ENCODE data around the gene ATP6V1E1. TPM values are rescaled to one million over a fixed set of nuclear protein-coding genes. Genes with fewer than 3 reads are reported as not detected.
"Not testable (repeated sequence)": the region's sequence is repeated elsewhere in the genome, so short reads cannot be mapped to it uniquely, and the experiment has no call there.

Gene ATP6V1E1
- total and polyA plus RNA-seq, 8 donors: 19.2 to 78.9 (median 31.5) TPM

DNA sequence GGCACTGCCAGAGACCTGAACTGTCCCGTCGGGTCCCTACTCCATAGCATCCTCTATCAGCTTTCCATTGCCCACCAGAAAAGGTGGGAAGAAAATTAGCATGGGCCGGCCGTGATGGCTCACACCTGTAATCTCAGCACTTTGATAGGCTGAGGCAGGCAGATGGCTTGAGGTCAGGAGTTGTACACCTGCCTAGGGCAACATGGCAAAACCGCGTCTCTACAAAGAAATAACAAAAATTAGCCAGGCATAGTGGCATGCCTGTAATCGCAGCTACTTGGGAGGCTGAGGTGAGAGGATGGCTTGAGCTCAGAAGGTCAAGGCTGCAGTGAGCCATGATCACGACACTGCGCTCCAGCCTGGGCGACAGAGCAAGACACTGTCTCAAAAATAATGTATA, 61.8 kb downstream of the ATP6V1E1 start:
- Histone ChIP-seq H3K36me3 (no peaks in the 10 kb centered on the region), H3K9me3 (no peaks in the 10 kb centered on the region), H3K4me3 (no peak overlapping the region), H3K4me1 (no peaks in the 10 kb centered on the region), H3K27ac (no peak overlapping the region), H3K27me3 (no peaks in the 10 kb centered on the region)
- ATAC-seq (no peak), FAIRE-seq (no peak), DNase-seq (no peak)
- TF ChIP-seq CTCF (IDR thresholded peaks at IDR 0.05): no peak
- 64 to 78% methylated on average over 10 of the region's 10 CpGs for WGBS, 2 donors
- intact Hi-C loops (cut with DNase I): no loop called here

GRCh38 chr22:17566016-17566687, 62.4 kb downstream of the ATP6V1E1 start:
- H3K27me3 ChIP-seq; FAIRE-seq; H3K9me3 ChIP-seq; H3K4me1 ChIP-seq; H3K27ac ChIP-seq; H3K4me3 ChIP-seq; H3K36me3 ChIP-seq; DNase-seq; intact Hi-C loops (cut with DNase I); ATAC-seq: not testable (repeated sequence)
- WGBS, 2 donors: 81 to 89% methylated on average over 19 of the region's 19 CpGs

DNA sequence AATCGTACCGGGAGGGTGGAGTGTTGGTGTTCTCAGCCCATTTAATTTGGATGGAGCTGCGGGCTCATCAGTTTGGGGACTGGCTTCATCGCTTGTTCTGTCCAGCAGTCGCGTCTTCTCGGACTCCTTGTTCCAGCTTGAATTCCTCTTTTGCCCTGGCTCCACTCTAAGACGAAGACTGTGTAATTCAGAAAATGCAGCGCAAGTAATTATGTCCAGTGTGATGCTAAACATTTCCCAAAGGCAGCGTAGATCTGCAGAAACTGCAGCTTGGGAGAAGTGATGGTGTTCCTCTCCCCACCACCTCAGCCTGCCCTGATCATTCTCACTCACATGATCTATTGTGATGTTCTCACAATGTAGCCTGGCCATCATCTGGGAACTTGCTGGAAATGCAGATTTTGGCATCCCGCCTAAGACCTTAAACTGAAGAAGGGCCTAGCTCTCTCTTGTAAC, 64.6 kb downstream of the ATP6V1E1 start:
- H3K27me3 ChIP-seq: no peaks in the 10 kb centered on the region
- DNase-seq (no peak), ATAC-seq (peak in 2 of 4 donors; percentile 26 to 35), FAIRE-seq (no peak)
- WGBS, 2 donors: 81% methylated on average over 11 of the region's 11 CpGs
- H3K4me1 ChIP-seq: no peaks in the 10 kb centered on the region
- H3K36me3 ChIP-seq: no peaks in the 10 kb centered on the region
- H3K4me3 ChIP-seq: no peak overlapping the region
- no peaks in the 10 kb centered on the region for H3K9me3 ChIP-seq
- intact Hi-C loops (cut with DNase I): no loop called here
- TF ChIP-seq CTCF (IDR thresholded peaks at IDR 0.05): no peak
- no peak overlapping the region for H3K27ac ChIP-seq

DNA sequence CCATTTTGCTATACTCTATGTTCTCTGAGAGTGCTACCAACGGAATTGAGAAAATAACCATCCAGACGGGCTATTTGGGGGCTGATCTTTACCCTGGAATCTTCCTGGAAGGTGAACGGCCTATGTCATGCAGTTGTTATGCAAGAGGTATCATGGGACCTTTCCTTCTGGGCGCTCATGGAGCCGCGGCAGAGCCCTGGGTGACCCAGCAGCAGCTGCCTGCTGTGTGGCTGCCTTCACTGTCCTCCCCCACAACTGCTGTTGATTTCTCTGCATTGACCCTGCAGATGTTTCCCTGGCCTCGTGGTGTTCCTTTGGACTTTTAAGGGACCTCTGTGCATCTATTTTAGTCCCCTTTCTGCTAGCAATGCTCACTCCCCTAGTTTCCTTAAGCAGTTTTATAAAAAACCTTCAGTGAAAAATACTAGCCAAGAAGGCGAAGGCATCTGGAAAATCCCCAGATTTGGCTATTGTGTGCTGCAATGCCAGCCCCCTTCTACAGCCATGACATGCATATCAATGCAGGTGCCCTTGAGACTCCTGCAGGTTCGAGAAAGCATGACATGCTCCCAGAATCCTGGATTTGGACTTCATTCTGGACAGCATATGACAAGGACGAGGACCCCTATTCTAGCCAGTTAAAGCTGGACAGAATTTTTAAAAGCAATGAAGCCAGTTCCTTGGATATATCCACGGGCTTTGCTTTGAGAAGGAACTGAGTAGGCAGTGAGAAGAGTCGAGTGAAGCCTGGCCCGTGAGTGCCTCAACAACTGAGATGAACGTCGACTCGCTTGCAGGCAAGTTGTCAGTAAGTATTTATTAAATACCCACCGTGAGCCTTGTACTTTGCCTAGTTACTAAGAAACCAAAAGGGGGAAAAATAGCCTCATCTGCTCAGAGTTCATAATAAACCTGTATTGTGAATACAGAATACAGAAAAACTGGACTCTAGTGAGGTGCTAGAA, 65.4 kb downstream of the ATP6V1E1 start, which contains the start of gene SLC25A18:
SLC25A18 (plus strand) TSS at position 593 of the 965 bp plus-strand sequence. CDS start 16,447 bp downstream, outside the sequence.
- Histone ChIP-seq H3K27ac (peak within 1 kb of the TSS in 1 of 4 donors; percentile 9), H3K27me3 (no peaks in the 10 kb centered on the region), H3K4me1 (no peaks in the 10 kb centered on the region), H3K4me3 (no peak within 1 kb of the TSS), H3K36me3 (no peaks in the 10 kb centered on the region), H3K9me3 (no peaks in the 10 kb centered on the region)
- FAIRE-seq (no peak), DNase-seq (no peak), ATAC-seq (peak; percentile 34 to 78 (median 76))
- intact Hi-C loops (cut with DNase I): no loop called here
- whole genome bisulfite sequencing, 2 donors: 38 to 44% methylated on average over 17 of the region's 17 CpGs
- TF ChIP-seq CTCF (IDR thresholded peaks at IDR 0.05): no peak

DNA sequence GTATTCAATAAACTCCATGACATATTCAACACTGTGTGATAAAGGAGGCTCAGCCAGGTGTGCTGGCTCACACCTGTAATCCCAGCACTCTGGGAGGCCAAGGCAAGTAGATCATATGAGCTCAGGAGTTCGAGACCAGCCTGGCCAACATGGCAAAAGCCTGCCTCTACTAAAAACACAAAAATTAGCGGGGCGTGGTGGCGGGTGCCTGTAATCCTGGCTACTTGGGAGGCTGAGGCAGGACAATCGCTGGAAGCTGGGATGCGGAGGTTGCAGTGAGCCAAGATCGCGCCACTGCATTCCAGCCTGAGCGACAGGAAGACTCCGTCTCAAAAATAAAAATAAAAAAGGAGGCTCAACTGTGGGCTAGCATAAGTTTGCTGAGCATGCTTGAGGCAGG, 69.4 kb downstream of the ATP6V1E1 start:
- intact Hi-C loops (cut with DNase I): no loop called here
- H3K27ac ChIP-seq: no peak overlapping the region

More for the DNA sequence above, 69.4 kb downstream of the ATP6V1E1 start:
- TF ChIP-seq CTCF (IDR thresholded peaks at IDR 0.05): no peak
- WGBS, 2 donors: 89 to 94% methylated on average over 10 of the region's 10 CpGs
- no peaks in the 10 kb centered on the region for H3K36me3 ChIP-seq
- no peaks in the 10 kb centered on the region for H3K9me3 ChIP-seq
- FAIRE-seq (no peak), DNase-seq (peak in 1 of 6 donors; percentile 17), ATAC-seq (no peak)
- no peaks in the 10 kb centered on the region for H3K4me1 ChIP-seq
- no peaks in the 10 kb centered on the region for H3K27me3 ChIP-seq
- no peak overlapping the region for H3K4me3 ChIP-seq
